NCI-H1436 treated with DMSO at 0.1 percent for 48 hours (cell line): ENCODE data around the gene RANBP1.
A peak's percentile ranks its signal among the peaks of the same experiment; 100 is the strongest.

Source experiments
- DNase-seq: peaks from one replicate; lab custom pipeline; 2025; lab: John Stamatoyannopoulos, UW

RANBP1 gene

DNA sequence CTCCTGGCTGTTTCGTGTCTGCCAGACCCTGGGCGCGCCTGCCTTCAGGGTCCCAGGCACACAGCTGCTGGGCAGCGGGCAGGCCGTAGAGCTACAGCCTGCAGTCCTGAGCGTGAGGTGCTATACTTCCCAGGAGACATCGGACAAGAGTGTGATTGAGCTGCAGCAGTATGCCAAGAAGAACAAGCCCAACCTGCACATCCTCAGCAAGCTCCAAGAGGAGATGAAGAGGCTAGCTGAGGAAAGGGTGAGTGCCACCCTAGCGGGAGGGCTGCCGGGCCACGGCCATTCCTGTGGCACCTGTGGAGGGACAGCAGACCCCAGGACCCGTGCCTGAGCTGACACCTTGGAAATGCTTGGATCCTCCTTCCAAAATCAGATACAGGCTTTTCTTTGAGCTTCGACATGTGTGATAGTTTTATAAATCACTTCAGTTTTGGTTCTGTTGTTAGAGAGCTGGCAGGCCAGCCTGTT lies 7.1 kb upstream of the RANBP1 start:
- no peak for DNase-seq

DNA sequence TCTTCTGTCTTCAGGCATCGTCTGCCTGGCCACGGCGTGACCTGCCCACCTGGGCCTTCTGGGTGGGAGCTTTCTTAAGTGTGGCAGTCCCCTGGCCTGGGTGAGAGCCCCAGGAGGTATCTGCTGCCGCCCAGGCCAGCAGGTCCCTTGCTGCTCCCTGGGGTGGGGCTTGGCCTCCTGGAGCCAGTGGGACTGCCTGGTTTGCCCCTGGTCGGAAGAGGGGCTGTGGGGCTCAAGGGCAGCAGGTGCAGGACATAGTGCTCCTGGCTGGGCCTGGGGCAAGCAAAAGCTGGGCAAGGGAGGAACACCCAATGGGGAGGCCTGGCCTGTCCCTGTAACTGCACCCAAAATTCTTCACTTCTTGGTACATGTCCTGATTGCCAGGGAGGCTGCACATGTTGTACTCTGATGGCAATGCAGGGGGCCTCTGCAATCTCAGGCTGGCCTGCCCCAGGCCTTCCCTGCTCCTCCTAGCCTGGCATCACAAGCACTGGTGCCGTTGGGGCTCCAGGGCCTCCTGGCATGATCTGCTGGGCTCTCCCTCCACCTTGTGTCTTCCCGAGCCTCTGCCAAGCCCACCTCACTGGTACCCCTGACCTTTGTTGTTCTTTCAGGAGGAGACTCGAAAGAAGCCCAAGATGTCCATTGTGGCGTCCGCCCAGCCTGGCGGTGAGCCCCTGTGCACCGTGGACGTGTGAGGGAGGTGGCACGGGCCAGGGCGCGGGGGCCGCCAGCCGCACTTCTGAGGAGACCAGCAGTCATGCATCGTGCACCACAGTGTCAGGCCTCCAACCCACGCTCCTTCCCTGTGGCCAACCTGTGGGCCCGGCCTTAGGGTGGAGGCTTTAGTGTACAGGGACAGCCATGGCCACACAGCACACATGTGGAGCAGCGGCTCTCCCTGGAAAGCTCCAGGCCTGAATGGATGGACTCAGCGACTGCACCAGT lies 6.2 kb upstream of the RANBP1 start:
- DNase-seq = no peak

DNA sequence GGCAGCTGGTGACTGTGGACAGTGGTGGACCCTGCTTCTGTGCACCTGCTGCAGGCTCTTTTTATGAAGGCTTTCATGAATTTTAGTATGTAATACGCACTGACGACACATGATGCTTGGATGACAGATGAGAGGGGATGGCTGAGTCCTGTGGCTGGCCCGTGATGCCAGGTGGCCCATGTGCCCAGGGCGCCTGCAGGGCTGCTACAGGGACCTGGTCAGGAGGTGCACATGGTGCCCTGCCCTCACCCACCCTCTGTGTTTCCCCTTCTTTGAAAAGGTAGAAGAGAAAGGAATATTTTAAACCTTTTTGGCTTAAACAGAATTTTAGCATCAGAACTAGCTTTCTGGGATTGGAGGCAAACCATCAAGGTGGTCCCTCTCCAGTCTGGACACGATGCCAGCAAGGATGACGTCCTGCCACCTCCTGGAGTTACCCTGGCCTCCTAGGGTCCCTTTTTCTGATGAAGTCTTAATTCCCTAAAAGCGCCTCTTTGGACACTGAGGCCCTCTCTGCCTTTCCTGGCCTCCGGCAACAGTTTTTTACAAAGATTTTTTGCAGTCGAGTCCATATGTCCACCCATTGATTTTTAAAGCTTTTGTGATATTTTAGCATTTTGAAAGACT lies 5.4 kb upstream of the RANBP1 start:
- no peak for DNase-seq

DNA sequence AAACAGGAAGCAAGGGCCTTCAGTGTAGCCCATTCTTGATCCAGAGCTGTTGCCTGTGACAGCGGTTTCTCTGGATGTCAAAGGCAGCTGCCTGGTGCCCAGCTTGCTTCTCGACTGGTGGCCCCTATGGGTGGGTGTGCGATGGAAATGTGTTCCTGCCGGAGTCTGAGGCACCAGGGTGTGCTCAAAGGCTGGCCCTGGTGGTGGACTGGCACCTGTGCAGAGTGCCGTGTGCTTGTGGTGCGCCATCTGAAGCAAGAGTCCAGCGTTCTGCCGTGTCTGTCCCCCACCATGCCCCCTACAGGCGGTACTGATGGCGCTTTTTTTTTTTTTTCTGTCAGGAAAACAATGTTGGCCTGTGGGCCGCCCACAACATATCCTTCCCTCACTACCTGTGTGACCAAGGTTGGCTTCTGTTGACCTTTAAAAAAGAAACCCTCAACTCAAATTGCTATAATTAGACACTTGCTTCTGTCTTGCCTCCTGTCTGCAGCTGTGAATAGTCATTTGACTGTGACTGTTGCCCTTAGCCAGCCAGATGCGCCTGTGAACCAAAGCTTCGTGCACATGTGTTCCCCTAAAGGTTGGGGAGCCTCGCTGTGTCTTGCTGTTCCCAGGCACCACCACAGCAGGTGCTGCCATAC lies 4.7 kb upstream of the RANBP1 start:
- DNase-seq = no peak

DNA sequence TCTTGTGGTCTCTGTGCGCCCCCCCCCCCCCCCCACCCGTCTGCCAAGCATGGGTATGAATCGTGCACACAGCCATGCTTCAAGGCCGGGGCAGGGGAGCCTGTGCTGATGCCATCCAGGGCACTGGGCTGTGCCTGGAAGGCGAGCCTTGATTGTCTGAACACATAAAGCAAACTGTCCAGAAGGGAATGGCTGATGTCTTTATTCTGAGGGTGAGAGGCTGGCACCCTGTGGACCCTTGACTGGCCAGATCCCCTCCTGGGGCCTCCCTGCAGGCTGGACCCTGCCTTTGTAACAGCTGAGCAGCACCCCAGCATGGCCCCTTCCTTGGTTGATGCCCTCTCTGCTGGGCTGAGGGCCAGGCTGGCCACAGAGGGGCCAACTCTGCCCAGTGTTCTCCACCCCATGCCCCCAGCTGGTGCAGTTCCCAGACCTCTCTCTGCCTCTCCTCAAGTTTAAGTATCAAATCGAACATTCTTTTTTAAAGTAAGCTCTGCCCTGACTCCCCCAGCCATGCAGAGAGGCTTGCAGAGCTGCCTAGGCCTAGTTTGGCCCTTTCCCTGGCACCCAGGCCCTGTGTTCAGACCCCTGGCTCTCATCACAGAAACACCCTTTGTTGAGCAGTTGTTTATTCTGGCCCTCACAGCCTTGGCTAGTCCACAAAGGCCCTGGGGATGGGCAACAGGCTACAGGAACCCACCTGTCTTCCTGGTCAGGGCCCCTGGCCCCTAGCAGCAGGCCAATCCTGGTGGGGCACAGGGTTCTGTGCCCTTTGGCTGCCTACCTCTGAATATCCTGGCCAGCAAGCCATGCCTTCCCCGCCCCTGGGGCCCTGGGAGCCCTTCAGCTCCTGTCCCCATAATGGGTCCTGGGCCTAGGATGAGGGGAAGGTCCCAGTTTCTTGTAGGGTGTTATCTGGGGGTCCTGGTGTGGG lies 3.9 kb upstream of the RANBP1 start:
- no peak for DNase-seq

DNA sequence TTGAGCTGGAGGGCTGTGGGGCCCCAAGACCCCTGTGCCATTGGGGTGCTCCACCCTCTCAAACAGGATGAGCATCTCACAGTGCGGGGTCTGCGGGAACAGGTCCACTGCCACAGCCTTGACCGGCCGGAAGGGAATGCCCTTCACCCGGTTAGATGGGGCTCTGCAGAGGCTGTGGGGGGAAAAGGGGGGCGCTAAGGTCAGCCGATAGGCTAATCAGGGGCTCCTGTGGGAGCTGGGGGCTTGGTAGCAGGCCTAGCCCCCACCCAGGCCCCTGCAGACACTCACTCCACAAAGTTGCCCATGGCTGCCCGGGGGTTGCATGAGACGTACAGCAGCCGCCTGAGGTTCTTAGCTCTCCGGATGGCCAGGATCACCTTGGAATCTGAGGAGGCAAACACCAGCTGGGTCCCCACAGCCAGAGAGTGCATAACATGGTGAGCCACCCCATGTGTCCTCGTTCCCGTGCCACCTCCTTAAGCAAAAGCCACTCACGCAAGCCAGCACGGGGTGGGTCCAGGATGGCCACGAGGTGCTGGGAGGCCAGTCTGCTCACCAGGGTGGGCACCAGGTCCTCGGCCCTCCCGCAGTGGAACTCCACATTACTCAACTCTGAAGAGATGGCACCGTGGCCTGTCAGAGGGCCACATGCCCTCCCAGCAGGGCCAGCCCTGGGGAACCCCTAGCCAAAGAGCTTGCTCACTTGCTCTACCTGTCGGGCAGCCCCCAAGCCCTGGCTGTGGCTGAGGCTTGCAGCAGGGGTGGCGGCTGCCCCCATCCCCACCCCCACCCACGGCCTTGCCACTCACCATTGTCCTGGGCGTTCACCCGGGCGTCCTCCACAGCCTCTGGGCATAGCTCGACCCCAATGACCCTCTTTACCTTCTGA lies 3.0 kb upstream of the RANBP1 start:
- no peak for DNase-seq

DNA sequence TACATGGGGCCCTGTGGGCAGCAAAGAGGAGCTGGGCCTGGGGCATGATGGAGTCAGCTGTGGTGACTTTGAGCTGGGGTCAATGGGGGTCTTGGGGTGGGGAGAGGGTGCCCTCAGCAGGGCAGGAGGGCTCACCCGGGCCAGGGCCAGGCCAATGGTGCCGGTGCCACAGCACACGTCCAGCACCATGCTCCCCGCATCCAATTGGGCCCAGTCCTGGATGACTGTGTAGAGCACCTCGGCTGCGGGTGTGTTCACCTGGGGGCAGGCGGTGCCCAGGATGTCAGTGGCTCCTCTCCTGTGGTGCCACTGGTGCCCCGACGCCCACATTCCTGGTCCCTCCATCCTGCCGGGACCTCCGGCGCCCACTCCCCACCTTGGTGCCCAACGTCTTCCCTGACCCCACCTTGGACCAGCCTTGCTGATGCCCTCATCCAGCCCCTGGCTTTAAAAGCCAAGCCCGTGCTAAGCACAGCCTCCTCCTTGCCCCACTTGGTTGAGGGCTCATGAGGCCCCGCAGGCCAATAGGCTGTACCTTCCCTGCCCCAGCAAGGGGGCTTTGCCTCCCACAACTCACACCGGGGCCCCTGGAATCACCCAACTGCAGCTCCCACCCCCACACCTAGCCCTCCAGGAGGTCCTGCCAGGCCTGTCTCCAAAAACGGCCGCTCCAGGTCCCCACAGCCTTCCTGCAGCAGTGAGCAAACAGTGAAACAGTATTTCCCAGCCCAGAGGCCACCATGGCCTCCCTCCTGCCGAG lies 2.2 kb upstream of the RANBP1 start:
- no peak for DNase-seq

DNA sequence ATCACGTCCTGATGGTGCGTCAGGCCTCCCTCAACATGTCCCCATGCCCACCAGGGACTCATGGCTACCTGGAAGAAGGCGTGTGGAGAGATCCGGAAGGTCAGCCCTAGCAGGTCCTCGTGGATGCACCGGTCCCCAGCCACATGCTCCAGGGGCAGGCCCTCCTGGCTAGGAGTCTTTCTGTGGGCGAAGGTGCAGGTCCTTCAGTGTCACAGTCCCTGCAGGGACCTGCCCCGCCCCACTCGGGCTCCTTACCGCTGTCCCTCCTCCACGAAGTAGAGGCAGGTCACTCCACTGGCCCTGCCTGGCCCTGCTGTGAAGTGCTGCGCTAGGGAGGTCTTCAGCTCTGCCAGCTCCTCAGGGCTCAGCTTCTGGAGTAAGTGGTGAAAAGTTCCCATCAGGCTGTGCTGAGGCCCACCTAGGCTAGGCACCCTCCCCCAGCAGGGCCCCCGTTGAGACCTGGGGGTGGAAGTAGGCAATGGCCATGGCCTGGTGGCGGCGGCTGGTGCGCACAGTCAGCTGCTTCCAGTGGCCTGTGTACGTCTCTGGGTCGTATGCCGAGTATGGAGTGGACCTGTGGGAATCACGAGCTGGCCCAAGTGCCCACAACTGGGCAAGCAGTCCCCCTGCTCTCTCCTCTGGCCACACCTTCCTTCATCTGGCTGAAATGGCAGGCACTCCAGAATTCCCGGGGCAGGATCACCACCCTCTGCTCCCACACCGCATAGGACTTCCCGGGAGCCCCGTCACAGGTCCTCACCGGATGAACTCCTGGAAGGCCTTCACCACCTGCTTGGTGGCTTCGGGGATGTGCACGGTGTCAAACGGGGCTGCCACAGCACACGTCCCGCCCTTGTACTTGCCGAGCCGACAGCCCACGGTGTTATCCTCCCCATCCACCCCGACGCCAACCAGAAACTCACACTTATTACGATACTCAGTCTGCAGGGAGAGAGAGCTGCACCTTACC lies 1.1 kb upstream of the RANBP1 start:
- DNase-seq = no peak

DNA sequence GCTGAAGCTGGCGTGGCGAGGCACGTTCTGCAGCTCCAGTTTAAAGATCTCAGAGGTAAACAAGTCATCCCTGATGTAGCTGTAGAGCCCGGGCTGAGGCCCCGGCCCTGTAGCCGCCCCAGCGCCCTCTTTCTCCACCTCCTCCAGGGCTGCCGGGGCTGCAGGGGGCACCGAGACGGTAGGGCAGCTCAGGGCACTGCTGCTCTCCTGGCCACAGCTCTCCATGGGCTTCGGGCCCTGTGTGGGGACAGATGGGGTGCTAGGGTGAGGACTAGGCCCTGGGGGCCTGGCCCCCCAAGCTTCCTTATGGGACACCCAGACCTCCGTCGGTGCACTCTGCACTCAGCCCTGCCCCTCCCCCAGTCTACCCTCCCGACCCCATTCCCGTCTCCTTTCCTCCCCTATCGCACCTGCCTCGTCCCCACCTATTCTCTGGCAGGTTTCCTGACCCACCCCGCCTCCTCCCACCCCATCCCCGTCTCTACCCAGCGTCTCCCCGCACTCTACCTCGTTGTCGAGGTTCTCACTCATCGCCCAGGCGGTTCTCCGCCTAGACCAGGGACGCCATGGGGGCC lies 559 bp downstream of the RANBP1 start:
- no peak for DNase-seq

DNA sequence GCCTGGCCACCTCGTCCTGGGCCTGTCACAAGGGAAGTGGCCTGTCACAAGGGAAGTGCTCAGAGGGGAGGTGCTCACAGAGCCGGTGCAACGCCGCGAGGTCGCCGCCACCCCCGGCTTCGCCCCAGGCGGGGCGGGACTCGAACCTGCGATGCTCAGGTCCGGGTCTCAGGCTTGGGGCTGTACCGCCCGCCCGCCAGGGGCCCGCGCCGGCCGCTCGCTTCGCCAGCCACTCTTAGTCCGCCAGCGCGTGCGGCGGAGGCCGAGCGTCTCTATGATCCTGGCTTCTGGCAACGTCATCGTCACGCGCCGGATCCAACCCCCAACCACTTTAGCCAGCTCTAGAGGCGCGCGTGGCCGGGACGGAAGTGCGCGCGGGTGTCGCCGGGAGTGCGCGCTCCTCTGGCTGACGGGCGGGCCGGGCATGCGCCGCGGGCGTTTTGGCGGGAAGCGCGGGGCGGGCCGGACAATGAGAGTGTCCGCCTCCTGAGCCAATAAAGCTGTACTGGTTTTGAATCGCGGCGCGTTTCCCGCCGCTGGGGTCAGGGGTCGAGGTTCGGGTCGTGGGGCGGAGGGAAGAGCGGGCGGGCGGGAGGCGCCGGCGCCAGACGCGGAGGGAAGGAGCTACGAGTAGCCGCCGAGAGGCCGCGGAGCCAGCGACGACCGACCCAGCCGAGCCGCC lies 1.2 kb downstream of the RANBP1 start, which contains the start of gene TRMT2A:
Gene TRMT2A, minus strand, starts transcription at position 276 of the 682 bp plus-strand sequence. CDS start 320 bp downstream, outside the sequence.
- DNase-seq = peak; percentile 94

DNA sequence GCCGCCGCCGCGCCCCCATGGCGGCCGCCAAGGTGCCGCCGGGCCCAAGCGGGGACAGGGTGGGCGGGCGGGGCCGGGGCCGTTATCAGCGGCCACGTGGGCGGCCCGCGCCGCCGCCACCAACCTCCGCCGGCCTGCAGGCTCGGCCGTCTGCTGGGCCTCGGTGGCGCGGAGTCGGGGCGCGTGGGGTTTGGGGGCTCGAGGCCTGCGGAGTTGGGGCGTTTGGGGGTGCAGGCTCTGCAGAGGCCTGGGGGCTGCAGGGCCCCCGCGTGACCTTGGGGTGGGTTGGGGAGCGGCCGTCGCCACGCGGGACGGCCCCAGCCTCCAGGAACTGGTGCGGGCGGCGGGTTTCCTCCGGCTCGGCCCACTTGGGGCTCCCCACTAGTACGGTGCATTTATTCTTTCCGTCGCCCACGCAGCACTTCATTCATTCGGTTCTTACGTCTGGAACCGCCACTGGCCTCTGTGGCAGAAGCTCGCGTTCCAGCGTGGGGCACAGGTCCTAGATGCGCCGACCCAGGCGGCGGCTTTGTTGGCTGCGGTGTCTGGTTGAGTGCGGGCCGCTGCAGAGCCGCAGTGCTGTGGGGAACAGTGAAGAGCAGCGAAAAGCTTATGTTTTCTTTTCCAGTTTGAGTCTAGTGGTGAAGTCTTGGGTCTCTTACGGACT lies 1.9 kb downstream of the RANBP1 start:
- DNase-seq = no peak

DNA sequence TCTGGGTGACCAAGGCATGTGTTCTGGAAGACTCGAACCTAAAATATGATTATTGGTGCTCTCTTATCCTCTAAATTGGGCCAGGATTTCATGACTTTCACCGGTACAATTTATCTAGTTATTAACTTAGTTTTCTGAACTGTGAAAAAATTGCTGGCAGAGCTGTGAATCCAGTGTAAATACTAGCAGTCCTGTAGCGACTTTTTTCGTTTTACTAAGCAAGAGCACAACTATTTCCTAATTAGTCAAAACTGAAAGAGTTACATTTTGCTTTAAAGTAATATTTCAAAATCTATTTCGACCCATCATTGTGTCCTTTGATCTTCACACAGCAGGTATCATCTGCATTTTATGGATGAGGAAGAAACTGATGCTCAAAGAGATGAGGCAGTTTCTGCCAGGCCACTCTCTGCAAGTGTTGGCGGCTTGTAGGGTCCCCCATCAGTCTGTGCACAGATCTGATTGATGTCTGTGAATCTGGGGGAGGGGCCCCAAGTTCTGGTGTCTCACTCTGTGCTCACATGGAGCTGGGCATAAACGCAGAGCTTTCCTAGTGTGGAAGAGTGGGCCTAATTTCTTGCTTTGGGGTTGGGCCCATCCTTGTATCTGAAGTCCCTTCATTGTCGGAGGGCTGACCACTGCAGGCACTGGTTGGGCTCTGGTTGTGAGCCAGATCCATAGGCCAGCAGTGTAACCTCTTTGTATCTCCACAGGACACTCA lies 2.6 kb downstream of the RANBP1 start:
- DNase-seq = no peak

DNA sequence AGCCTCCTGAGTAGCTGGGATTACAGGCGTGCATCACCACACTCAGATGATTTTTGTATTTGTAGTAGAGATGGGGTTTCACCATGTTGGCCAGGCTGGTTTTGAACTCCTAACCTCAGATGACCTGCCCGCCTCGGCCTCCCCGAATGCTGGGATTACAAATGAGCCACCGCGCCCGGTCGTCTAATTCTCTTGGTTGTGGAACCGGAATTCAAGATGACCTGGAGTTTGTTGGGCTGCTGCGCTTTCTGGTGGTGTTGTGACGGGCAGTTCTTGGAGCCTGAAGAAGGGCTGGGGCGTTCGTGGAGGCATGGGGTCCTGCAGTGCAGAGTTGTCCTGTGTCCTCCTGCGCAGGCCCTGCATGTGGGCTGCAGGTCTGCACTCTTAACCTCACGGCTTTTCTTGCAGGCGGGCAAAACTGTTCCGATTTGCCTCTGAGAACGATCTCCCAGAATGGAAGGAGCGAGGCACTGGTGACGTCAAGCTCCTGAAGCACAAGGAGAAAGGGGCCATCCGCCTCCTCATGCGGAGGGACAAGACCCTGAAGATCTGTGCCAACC lies 6.0 kb downstream of the RANBP1 start:
- DNase-seq = no peak

DNA sequence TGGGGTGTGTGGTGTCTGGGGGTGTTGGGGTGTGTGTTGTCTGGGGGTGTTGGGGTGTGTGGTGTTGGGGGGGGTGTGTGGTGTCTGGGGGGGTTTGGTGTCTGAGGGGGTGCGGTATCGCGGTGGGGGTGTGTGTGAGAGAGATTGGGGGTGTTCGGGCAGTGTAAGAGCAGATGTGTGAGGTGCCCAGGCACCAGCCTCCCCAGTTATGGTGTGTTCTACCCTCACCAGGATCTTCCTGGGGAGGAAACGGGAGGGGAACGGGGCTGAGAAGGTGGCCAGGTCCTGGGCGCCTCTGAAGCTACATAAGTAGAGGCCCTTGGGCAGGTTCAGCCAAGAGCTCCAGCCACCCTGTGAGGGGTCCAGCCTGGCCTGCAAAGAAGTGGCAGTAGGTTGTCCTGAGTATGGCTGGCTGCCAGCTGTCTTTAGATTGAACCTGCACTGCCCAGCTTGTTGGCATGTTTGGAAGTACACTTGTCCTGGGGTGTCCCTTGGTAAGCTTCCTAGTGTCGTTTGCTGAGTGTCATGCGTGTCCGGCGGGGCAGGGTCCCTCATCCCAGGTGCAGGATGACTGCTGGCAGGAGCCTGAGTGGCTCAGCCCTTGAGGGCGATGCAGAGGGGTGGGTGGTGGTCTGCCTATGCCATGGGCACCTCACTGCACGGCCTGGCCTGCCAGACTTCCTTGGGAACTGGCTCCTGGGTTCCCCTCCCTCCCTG lies 7.6 kb downstream of the RANBP1 start:
- no peak for DNase-seq

DNA sequence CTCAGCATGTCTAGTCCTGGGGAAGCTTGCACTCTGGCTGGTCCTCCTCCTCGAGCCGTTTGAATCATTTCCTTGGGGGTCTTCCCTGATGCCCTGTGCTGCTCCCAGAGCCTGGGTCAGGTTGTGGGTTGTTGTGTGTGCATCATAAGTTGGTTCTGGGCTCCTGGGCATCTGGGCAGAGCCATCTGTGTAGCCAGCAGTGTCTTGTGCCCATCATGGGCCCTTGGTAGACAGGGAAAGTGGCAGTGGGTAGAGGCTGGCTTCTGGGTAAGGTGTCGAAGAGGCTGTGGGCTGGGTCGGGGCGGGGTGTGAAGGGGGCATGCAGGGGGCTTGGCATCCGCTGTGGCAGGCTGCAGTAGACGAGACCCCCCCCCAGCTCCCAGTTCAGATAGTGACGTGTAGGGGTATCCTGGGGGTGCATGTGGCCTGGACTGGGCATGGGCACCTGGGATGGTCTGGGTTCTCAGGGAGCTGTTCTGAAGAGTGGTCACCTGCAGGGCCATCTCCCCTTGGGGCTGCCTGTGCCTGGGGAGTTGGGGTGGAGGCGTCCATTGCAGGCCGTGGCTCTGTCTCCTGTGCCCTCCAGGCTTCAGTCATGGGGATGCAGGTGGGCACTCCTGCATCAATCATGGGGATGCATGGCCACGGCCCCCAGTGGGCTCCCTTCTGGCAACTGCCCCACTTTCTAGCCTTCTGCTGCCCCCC lies 8.3 kb downstream of the RANBP1 start:
- no peak for DNase-seq
